ENCODE data around the gene KCNG1. TPM values are rescaled to one million over a fixed set of nuclear protein-coding genes. Genes with fewer than 3 reads are reported as not detected.

The KCNG1 gene
- total and polyA plus RNA-seq, 2 of the 13 experiments (the other 11 are each of a cell fraction or from before 2014, with no cell fraction given), result not detected

DNA sequence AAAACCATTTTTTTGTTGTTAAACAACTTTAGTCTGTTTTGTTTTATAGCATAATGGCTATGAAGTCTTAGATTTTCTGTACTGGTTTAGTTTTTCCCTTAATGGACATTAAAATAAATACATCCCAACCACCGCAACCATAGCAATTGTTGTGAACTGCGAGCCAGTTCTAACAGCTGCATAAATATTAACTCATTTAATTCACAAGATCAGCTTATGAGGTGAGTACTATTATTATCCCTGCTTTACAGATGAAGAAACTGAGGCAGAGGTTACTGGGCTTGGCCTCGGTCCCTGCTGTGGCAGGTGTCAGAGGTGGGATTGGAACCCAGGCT, 41.2 kb downstream of the KCNG1 start:
- Histone ChIP-seq H3K79me2 (ENCODE audit: insufficient read depth, low read length) (no peaks in the 10 kb centered on the region), H2AFZ (ENCODE audit: low read length) (no peak overlapping the region), H4K20me1 (ENCODE audit: insufficient read depth, low read length) (no peaks in the 10 kb centered on the region), H3K9ac (ENCODE audit: insufficient read depth, low read depth, low read length) (no peak overlapping the region), H3K27ac (ENCODE audit: extremely low read length, insufficient read depth, low read length) (no peak overlapping the region), H3K4me2 (ENCODE audit: low read depth, low read length) (no peak overlapping the region), H3K9me3 (ENCODE audit: low read length) (no peaks in the 10 kb centered on the region), H3K4me3 (replicated peaks in 1 of 3; ENCODE audit: insufficient read depth in 1 of 3, low read depth in 2 of 3, low read length in 3 of 3) (no peak overlapping the region), H3K4me1 (ENCODE audit: insufficient read depth, low read length) (peaks cover 41% of the 10 kb centered on the region), H3K27me3 (ENCODE audit: control insufficient read depth in 1 of 2, insufficient read depth in 2 of 2, low read length in 2 of 2) (peaks cover 9 to 43% of the 10 kb centered on the region in 2 experiments; a peak in 4 of 5 replicates), H3K36me3 (replicated peaks in 1 of 2; ENCODE audit: control insufficient read depth in 1 of 2, insufficient read depth in 2 of 2, low read length in 2 of 2) (no peaks in the 10 kb centered on the region)
- TF ChIP-seq HHEX (CRISPR knock-in tag; IDR thresholded peaks at IDR 0.05), result 0 out of 2 replicates have a peak, but pooled peaks have one; percentile 1
- TF ChIP-seq NPAS2 (CRISPR knock-in tag; IDR thresholded peaks at IDR 0.05; ENCODE audit: borderline replicate concordance), result 0 out of 2 replicates have a peak, but pooled peaks have one; percentile 9
- TF ChIP-seq RAD21 (CRISPR knock-in tag; IDR thresholded peaks at IDR 0.05), result 0 out of 2 replicates have a peak, but pooled peaks have one; percentile 5
- no peak for TF ChIP-seq ASH2L (IDR thresholded peaks at IDR 0.05; ENCODE audit: insufficient read length, low read depth, low read length)
- TF ChIP-seq ZFAT (CRISPR knock-in tag; conservative IDR thresholded peaks at IDR 0.05), result 0 out of 2 replicates have a peak, but pooled peaks have one; percentile 14
- FAIRE-seq, result no peak
- no peak for DNase-seq (ENCODE audit: low spot score)
- WGBS (ENCODE audit: low lambda C conversion rate), result 84% methylated on average over 3 of the region's 3 CpGs
- no peak for ATAC-seq
- ChIA-PET POLR2A (interaction anchor here (0.9 kb wide), 1 partner anchor 24 kb away, joined by 3 read pairs; the partner anchor contains the start of gene DPM1), CTCF (ENCODE audit: low intra/inter-chr PET ratio, low total read pairs) (interaction anchor here (1.2 to 3.3 kb wide), 3 partner anchors 187 to 345 kb away, joined by 5 to 18 read pairs (median 12); partner anchors contain the start of gene BCAS4)
- BruUV-seq (replicated peaks), result no TSS peak
- in situ Hi-C loops (cut with HindIII; ENCODE audit: extremely low pct_ligation_motif_present, low pct_unique_long_range_greater_than_20kb), result loop anchor here (25.0 kb wide), 2 partner anchors 606 to 1106 kb away; no protein-coding TSS in a partner anchor
- intact Hi-C loops (cut with micrococcal nuclease; ENCODE audit: unreplicated experiment), result loop anchor here (5.0 to 10.0 kb wide), 4 partner anchors 189 to 643 kb away; partner anchors contain the start of gene NFATC2

- no peaks in the 10 kb centered on the region for H3K36me3 ChIP-seq (replicated peaks in 1 of 2; ENCODE audit: control insufficient read depth in 1 of 2, insufficient read depth in 2 of 2, low read length in 2 of 2)
- intact Hi-C loops (cut with micrococcal nuclease; ENCODE audit: unreplicated experiment) (loop anchor here (5.0 to 10.0 kb wide), 4 partner anchors 189 to 644 kb away; partner anchors contain the start of gene NFATC2), in situ Hi-C loops (cut with HindIII; ENCODE audit: extremely low pct_ligation_motif_present, low pct_unique_long_range_greater_than_20kb) (loop anchor here (25.0 kb wide), 2 partner anchors 606 to 1106 kb away; no protein-coding TSS in a partner anchor)
- DNase-seq (ENCODE audit: low spot score) (peak; percentile 79), FAIRE-seq (peak; percentile 88), ATAC-seq (peak; percentile 63)
- no peaks in the 10 kb centered on the region for H4K20me1 ChIP-seq (ENCODE audit: insufficient read depth, low read length)
- H3K4me2 ChIP-seq (ENCODE audit: low read depth, low read length), result peak overlapping the region; percentile 33
- 33% methylated on average over 26 of the region's 26 CpGs for WGBS (ENCODE audit: low lambda C conversion rate)
- no peak overlapping the region for H2AFZ ChIP-seq (ENCODE audit: low read length)
- POLR2A ChIA-PET, result interaction anchor here (0.9 kb wide), 1 partner anchor 23 kb away, joined by 3 read pairs; the partner anchor contains the start of gene DPM1
- no TSS peak for BruUV-seq (replicated peaks)
- CTCF ChIA-PET (ENCODE audit: low intra/inter-chr PET ratio, low total read pairs), result interaction anchor here (1.2 to 3.3 kb wide), 3 partner anchors 186 to 346 kb away, joined by 5 to 18 read pairs (median 12); partner anchors contain the start of gene BCAS4
- peak overlapping the region in 1 of 3 experiments; percentile 9; a peak in 1 of 6 replicates for H3K4me3 ChIP-seq (replicated peaks in 1 of 3; ENCODE audit: insufficient read depth in 1 of 3, low read depth in 2 of 3, low read length in 3 of 3)
- H3K27me3 ChIP-seq (ENCODE audit: control insufficient read depth in 1 of 2, insufficient read depth in 2 of 2, low read length in 2 of 2), result peaks cover 9 to 44% of the 10 kb centered on the region in 2 experiments; a peak in 4 of 5 replicates
- H3K27ac ChIP-seq (ENCODE audit: extremely low read length, insufficient read depth, low read length), result no peak overlapping the region
- H3K9ac ChIP-seq (ENCODE audit: insufficient read depth, low read depth, low read length), result no peak overlapping the region
- H3K4me1 ChIP-seq (ENCODE audit: insufficient read depth, low read length), result peaks cover 41% of the 10 kb centered on the region
- H3K9me3 ChIP-seq (ENCODE audit: low read length), result no peaks in the 10 kb centered on the region
- no peaks in the 10 kb centered on the region for H3K79me2 ChIP-seq (ENCODE audit: insufficient read depth, low read length)
- TF ChIP-seq, protein P1, sequence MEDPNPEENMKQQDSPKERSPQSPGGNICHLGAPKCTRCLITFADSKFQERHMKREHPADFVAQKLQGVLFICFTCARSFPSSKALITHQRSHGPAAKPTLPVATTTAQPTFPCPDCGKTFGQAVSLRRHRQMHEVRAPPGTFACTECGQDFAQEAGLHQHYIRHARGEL (CRISPR knock-in tag; IDR thresholded peaks at IDR 0.05), result 0 out of 2 replicates have a peak, but pooled peaks have one; percentile 79
- TF ChIP-seq ZNF263 (CRISPR knock-in tag; IDR thresholded peaks at IDR 0.05) (peak; percentile 21; the same call in 1 of the 2 replicates), HBP1 (CRISPR knock-in tag; IDR thresholded peaks at IDR 0.05; ENCODE audit: low read depth) (0 out of 2 replicates have a peak, but pooled peaks have one; percentile 44), THAP8 (CRISPR knock-in tag; IDR thresholded peaks at IDR 0.05; ENCODE audit: borderline replicate concordance) (no peak), MIER3 (CRISPR knock-in tag; IDR thresholded peaks at IDR 0.05; ENCODE audit: borderline replicate concordance) (no peak), FOXP1 (IDR thresholded peaks at IDR 0.05) (no peak), FOXP1 (CRISPR knock-in tag; IDR thresholded peaks at IDR 0.05) (no peak), LCORL (IDR thresholded peaks at IDR 0.05) (no peak), LCORL (CRISPR knock-in tag; IDR thresholded peaks at IDR 0.05) (peak; percentile 41; the same call in 1 of the 2 replicates), SALL2 (CRISPR knock-in tag; IDR thresholded peaks at IDR 0.05) (0 out of 2 replicates have a peak, but pooled peaks have one; percentile 32)
Measured at GRCh38 chr20:50980851-50981713, 41.8 kb downstream of the KCNG1 start.
